Measurements from ENCODE around the gene KRTAP5-1.

The KRTAP5-1 gene

DNA sequence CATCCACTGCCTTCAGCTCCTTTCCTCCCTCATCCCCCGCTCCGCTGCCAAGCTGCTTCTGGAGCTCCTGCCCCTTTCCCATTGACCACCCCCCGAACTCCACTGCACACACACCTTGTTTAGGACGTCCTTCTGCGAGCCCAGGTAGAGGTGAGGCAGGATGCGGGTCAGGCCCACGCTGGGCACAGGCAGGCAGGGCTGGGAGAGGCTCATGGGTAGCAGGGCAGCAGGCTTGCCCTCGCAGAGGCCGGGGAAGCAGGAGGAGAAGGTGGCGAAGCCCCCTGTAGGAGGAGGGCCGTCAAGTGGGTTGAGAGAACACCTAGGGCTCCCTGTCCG is 26.3 kb downstream of the KRTAP5-1 start:
- Histone ChIP-seq H3K4me3 (ENCODE audit: insufficient read depth, low read length, poor library complexity, severe bottlenecking) (no peak overlapping the region), H4K20me1 (ENCODE audit: low read depth, low read length) (no peaks in the 10 kb centered on the region), H3K9me2 (replicated peaks; ENCODE audit: insufficient read depth, low read length) (no peaks in the 10 kb centered on the region), H3K27me3 (ENCODE audit: low read length) (no peaks in the 10 kb centered on the region; the same call in 1 of the 2 replicates), H3K36me3 (ENCODE audit: low read length) (no peaks in the 10 kb centered on the region), H3K9ac (ENCODE audit: low read length) (no peak overlapping the region), H3K27ac (ENCODE audit: low read depth, low read length) (no peak overlapping the region), H3K4me2 (ENCODE audit: low read depth, low read length, poor library complexity, severe bottlenecking) (no peak overlapping the region), H3F3A (ENCODE audit: insufficient read depth) (no peaks in the 10 kb centered on the region), H3K9me3 (ENCODE audit: insufficient read depth, low read length) (no peaks in the 10 kb centered on the region), H3K79me2 (ENCODE audit: insufficient read depth, low read length) (no peaks in the 10 kb centered on the region), H2AFZ (ENCODE audit: low read depth, low read length, severe bottlenecking) (no peak overlapping the region)
- TF ChIP-seq, protein P1, sequence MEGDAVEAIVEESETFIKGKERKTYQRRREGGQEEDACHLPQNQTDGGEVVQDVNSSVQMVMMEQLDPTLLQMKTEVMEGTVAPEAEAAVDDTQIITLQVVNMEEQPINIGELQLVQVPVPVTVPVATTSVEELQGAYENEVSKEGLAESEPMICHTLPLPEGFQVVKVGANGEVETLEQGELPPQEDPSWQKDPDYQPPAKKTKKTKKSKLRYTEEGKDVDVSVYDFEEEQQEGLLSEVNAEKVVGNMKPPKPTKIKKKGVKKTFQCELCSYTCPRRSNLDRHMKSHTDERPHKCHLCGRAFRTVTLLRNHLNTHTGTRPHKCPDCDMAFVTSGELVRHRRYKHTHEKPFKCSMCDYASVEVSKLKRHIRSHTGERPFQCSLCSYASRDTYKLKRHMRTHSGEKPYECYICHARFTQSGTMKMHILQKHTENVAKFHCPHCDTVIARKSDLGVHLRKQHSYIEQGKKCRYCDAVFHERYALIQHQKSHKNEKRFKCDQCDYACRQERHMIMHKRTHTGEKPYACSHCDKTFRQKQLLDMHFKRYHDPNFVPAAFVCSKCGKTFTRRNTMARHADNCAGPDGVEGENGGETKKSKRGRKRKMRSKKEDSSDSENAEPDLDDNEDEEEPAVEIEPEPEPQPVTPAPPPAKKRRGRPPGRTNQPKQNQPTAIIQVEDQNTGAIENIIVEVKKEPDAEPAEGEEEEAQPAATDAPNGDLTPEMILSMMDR (IDR thresholded peaks at IDR 0.05; ENCODE audit: insufficient read depth, low read length, poor library complexity, severe bottlenecking) = no peak
- TF ChIP-seq EZH2phosphoT487 (conservative IDR thresholded peaks at IDR 0.05; ENCODE audit: low read length) = no peak

DNA sequence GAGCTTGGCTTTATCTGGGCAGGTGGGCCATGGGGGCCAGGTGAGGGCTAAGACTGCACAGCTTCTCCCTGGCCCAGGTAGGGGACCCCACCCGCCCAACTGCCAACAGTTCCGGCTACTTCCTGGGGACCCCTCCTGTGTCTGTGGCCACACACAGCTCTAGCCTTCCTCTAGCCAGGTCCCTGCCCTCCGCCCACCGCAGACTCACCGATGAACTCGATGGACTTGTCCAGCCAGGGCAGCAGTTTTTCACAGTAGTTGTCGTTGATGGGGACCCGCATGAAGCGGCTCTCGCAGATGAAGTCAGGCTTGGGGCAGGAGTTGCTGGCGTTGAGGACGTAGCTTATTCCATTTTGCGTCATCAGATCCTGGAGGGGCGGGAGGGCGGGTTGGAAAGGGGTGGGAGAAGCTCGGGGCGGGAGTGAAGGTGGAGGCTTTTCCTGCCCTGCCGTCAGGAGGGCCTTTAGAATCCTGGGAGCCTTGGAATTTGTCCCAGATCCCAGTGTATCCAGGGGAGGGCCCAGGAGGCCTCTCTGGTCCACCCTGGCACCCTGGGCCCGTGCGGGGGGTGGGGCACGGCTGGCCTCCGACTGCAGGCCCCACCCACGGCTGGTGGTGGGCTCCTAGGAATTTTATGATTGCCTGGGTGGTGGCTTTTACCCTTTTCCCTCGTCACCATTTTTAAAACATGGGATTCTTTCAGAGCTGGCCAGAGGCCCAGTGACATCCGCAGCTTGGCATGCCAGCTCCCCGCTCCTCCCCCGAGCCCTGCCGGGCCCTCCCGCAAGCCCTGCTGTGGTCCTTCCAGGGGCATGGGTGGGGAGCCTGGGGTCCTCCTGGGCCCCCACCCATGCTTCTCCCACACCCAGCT is 26.9 kb downstream of the KRTAP5-1 start:
- Histone ChIP-seq H3K9ac (ENCODE audit: low read length) (no peak overlapping the region), H2AFZ (ENCODE audit: low read depth, low read length, severe bottlenecking) (no peak overlapping the region), H3K27ac (ENCODE audit: low read depth, low read length) (no peak overlapping the region), H3K4me3 (ENCODE audit: insufficient read depth, low read length, poor library complexity, severe bottlenecking) (no peak overlapping the region), H3K36me3 (ENCODE audit: low read length) (no peaks in the 10 kb centered on the region), H3K9me3 (ENCODE audit: insufficient read depth, low read length) (no peaks in the 10 kb centered on the region), H3K4me2 (ENCODE audit: low read depth, low read length, poor library complexity, severe bottlenecking) (no peak overlapping the region), H3K9me2 (replicated peaks; ENCODE audit: insufficient read depth, low read length) (no peaks in the 10 kb centered on the region), H3K27me3 (ENCODE audit: low read length) (no peaks in the 10 kb centered on the region; the same call in 1 of the 2 replicates), H3F3A (ENCODE audit: insufficient read depth) (no peaks in the 10 kb centered on the region), H3K79me2 (ENCODE audit: insufficient read depth, low read length) (no peaks in the 10 kb centered on the region), H4K20me1 (ENCODE audit: low read depth, low read length) (no peaks in the 10 kb centered on the region)
- TF ChIP-seq, protein P1 (IDR thresholded peaks at IDR 0.05; ENCODE audit: insufficient read depth, low read length, poor library complexity, severe bottlenecking) = no peak

- Histone ChIP-seq H3F3A (ENCODE audit: insufficient read depth) (no peaks in the 10 kb centered on the region), H2AFZ (ENCODE audit: low read depth, low read length, severe bottlenecking) (no peak overlapping the region), H3K9me2 (replicated peaks; ENCODE audit: insufficient read depth, low read length) (no peaks in the 10 kb centered on the region), H3K27me3 (ENCODE audit: low read length) (no peaks in the 10 kb centered on the region; the same call in 1 of the 2 replicates), H3K79me2 (ENCODE audit: insufficient read depth, low read length) (no peaks in the 10 kb centered on the region), H3K4me2 (ENCODE audit: low read depth, low read length, poor library complexity, severe bottlenecking) (no peak overlapping the region), H3K27ac (ENCODE audit: low read depth, low read length) (no peak overlapping the region), H3K9me3 (ENCODE audit: insufficient read depth, low read length) (no peaks in the 10 kb centered on the region), H3K9ac (ENCODE audit: low read length) (no peak overlapping the region), H3K36me3 (ENCODE audit: low read length) (no peaks in the 10 kb centered on the region), H3K4me3 (ENCODE audit: insufficient read depth, low read length, poor library complexity, severe bottlenecking) (no peak overlapping the region), H4K20me1 (ENCODE audit: low read depth, low read length) (no peaks in the 10 kb centered on the region)
- TF ChIP-seq, protein P1 (IDR thresholded peaks at IDR 0.05; ENCODE audit: insufficient read depth, low read length, poor library complexity, severe bottlenecking) = no peak
- TF ChIP-seq EZH2phosphoT487 (conservative IDR thresholded peaks at IDR 0.05; ENCODE audit: low read length) = no peak
Observed at GRCh38 chr11:1557051-1557884, 27.8 kb downstream of the KRTAP5-1 start.
